SK-N-SH (cell line): ENCODE data around the gene MOK. TPM values are rescaled to one million over a fixed set of nuclear protein-coding genes. Genes with fewer than 3 reads are reported as not detected.

Experiments used
- CTCF ChIA-PET: fragments of 300-600, 350-600 bp; formaldehyde crosslinking; extraction: SDS; loops from one replicate; lab custom pipeline; 2021; lab: Yijun Ruan, JAX
- POLR2A ChIA-PET: fragments of 350-600 bp; sonication (Branson Sonifier 250); formaldehyde crosslinking; extraction: SDS; loops from one replicate; lab custom pipeline; 2020; ENCODE audit warnings: antibody characterized with exemption, inconsistent platforms; lab: Yijun Ruan, JAX
- DNase-seq: peaks from one replicate; pipeline ENCODE4 v3.0.0; 2012
- H2AFZ ChIP-seq: fragments of 200-600 bp; sonication (generic); 2 replicates; pipeline ENCODE4 v1.8.1; 2016; ENCODE audit warnings: antibody characterized with exemption, mild to moderate bottlenecking, low read depth
- H3F3A ChIP-seq: fragments of 200-600 bp; sonication (generic); replicated peaks from 2 replicates; pipeline ENCODE3; 2016; ENCODE audit warnings: antibody characterized with exemption, mild to moderate bottlenecking; ENCODE audit not compliant: insufficient read depth
- H3K27ac ChIP-seq, 2 experiments: fragments of 200-500 bp in 1 of 2; fragments of 200-600 bp in 1 of 2; sonication (Bioruptor generic) in 1 of 2; sonication (generic), shearing (Covaris generic) in 1 of 2; 2 replicates each; pipeline versions ENCODE4 v1.5.1 to v1.6.1; 2014 to 2016; ENCODE audit warnings: low read depth in 2 of 2, inconsistent platforms in 1 of 2, low read length in 1 of 2, mild to moderate bottlenecking in 1 of 2, mixed read lengths in 1 of 2
- H3K27me3 ChIP-seq: fragments of 200-600 bp; sonication (generic), shearing (Covaris generic); 2 replicates; pipeline ENCODE4 v1.6.1; 2016; ENCODE audit warnings: mixed run types; ENCODE audit not compliant: insufficient read depth
- H3K36me3 ChIP-seq, 2 experiments: fragments of 200-500 bp in 1 of 2; fragments of 200-600 bp in 1 of 2; sonication (Bioruptor generic) in 1 of 2; sonication (generic) in 1 of 2; replicated peaks in 1 of 2; 2 replicates each; pipeline versions ENCODE3 to v1.5.1; 2014 to 2016; ENCODE audit warnings: low read length in 1 of 2, mild to moderate bottlenecking in 1 of 2; ENCODE audit not compliant: insufficient read depth in 2 of 2, control insufficient read depth in 1 of 2
- H3K4me1 ChIP-seq, 2 experiments: fragments of 200-500 bp in 1 of 2; fragments of 200-600 bp in 1 of 2; sonication (Bioruptor generic) in 1 of 2; sonication (generic), shearing (Covaris generic) in 1 of 2; 2 replicates each; pipeline versions ENCODE4 v1.5.1 to v1.6.1; 2014 to 2016; ENCODE audit warnings: low read depth in 1 of 2, low read length in 1 of 2, mixed run types in 1 of 2; ENCODE audit not compliant: insufficient read depth in 2 of 2, control insufficient read depth in 1 of 2
- H3K4me2 ChIP-seq: fragments of 200-600 bp; sonication (generic), shearing (Covaris generic); 2 replicates; pipeline ENCODE4 v1.6.1; 2017; ENCODE audit warnings: mixed run types
- H3K4me3 ChIP-seq, 2 experiments: fragments of 200-500 bp in 1 of 2; fragments of 200-600 bp in 1 of 2; sonication (Bioruptor generic) in 1 of 2; sonication (generic), shearing (Covaris generic) in 1 of 2; 2 replicates each; pipeline versions ENCODE4 v1.5.1 to v1.8.1; 2014 to 2016; ENCODE audit warnings: low read depth in 2 of 2, inconsistent platforms in 1 of 2, low read length in 1 of 2, mild to moderate bottlenecking in 1 of 2, mixed read lengths in 1 of 2, moderate library complexity in 1 of 2
- H3K79me2 ChIP-seq: fragments of 200-600 bp; sonication (generic); 2 replicates; pipeline ENCODE4 v1.8.1; 2017; ENCODE audit warnings: mild to moderate bottlenecking; ENCODE audit not compliant: insufficient read depth
- H3K9ac ChIP-seq: fragments of 200-600 bp; sonication (generic); 2 replicates; pipeline ENCODE4 v1.6.1; 2017; ENCODE audit warnings: mixed run types
- H3K9me2 ChIP-seq: fragments of 200-600 bp; sonication (generic); 2 replicates; pipeline ENCODE4 v1.6.1; 2017; ENCODE audit warnings: mixed run types
- H3K9me3 ChIP-seq: fragments of 200-600 bp; sonication (generic); 2 replicates; pipeline ENCODE4 v1.6.1; 2017; ENCODE audit warnings: mixed run types, mild to moderate bottlenecking, moderate library complexity
- H4K20me1 ChIP-seq: fragments of 200-600 bp; sonication (generic); 2 replicates; pipeline ENCODE4 v1.6.1; 2017; ENCODE audit warnings: mild to moderate bottlenecking, mixed run types; ENCODE audit not compliant: insufficient read depth
- CHD2 ChIP-seq: fragments of 150-350 bp; IDR thresholded peaks from 2 replicates; pipeline ENCODE4 v1.6.1; 2018; ENCODE audit warnings: low read length; ENCODE audit not compliant: partially characterized antibody
- EP300 ChIP-seq, 2 experiments: IDR thresholded peaks; 2 replicates each; pipeline versions ENCODE4 v1.4.0 to v1.6.1; 2012; ENCODE audit warnings: borderline replicate concordance in 1 of 2, low read depth in 1 of 2, low read length in 1 of 2
- FOXM1 ChIP-seq: IDR thresholded peaks from 2 replicates; pipeline ENCODE4 v1.4.0; 2012; ENCODE audit warnings: low read depth, mild to moderate bottlenecking
- GABPA ChIP-seq: IDR thresholded peaks from 2 replicates; pipeline ENCODE4 v1.4.0; 2012; ENCODE audit warnings: low read depth, mild to moderate bottlenecking
- IRF3 ChIP-seq: fragments of 150-350 bp; IDR thresholded peaks from 2 replicates; pipeline ENCODE4 v1.6.1; 2016; ENCODE audit warnings: mild to moderate bottlenecking, low read depth, low read length
- JUND ChIP-seq: IDR thresholded peaks from 2 replicates; pipeline ENCODE4 v1.4.0; 2012
- POLR2AphosphoS5 ChIP-seq: IDR thresholded peaks from 2 replicates; pipeline ENCODE4 v1.6.1; 2012; ENCODE audit warnings: low read depth, low read length
- RCOR1 ChIP-seq: fragments of 150-350 bp; IDR thresholded peaks from 2 replicates; pipeline ENCODE4 v1.6.1; 2017; ENCODE audit warnings: antibody characterized with exemption, low read length
- RFX5 ChIP-seq: IDR thresholded peaks from 2 replicates; pipeline ENCODE4 v1.6.1; 2012; ENCODE audit warnings: mild to moderate bottlenecking, improper control_type of control experiment, low read length
- RXRA ChIP-seq: IDR thresholded peaks from 2 replicates; pipeline ENCODE4 v1.4.0; 2012; ENCODE audit warnings: low read depth, mild to moderate bottlenecking, borderline replicate concordance
- SIN3A ChIP-seq: IDR thresholded peaks from 2 replicates; pipeline ENCODE4 v1.6.1; 2012; ENCODE audit warnings: low read depth, mild to moderate bottlenecking, low read length, moderate library complexity, borderline replicate concordance
- SMC3 ChIP-seq: IDR thresholded peaks from 2 replicates; pipeline ENCODE4 v1.6.1; 2012; ENCODE audit warnings: low read depth, low read length, improper control_type of control experiment
- TAF1 ChIP-seq: IDR thresholded peaks from 2 replicates; pipeline ENCODE4 v1.6.1; 2012; ENCODE audit warnings: low read depth, mild to moderate bottlenecking, low read length, moderate library complexity, borderline replicate concordance
- TCF12 ChIP-seq: IDR thresholded peaks from 2 replicates; pipeline ENCODE4 v1.4.0; 2012
- USF1 ChIP-seq: IDR thresholded peaks from 2 replicates; pipeline ENCODE4 v1.4.0; 2012; ENCODE audit warnings: low read depth, borderline replicate concordance
- WGBS: methylation state at CpG from one replicate; pipeline ENCODE4 v1.1.6; 2017; ENCODE audit warnings: low lambda C conversion rate; 5-methylcytosine and 5-hydroxymethylcytosine counted together
- polyA plus RNA-seq, 3 experiments: library from polyadenylated mRNA; depleted of rRNA; stranded (reverse); fragments of >200 nt; gene quantifications; 2 replicates each; pipeline ENCODE4 v1.2.3, GENCODE V29; 2012
- TF ChIP-seq, protein P1 (sequence below): IDR thresholded peaks from 2 replicates; pipeline ENCODE4 v1.4.0; 2012; ENCODE audit warnings: low read depth

MOK gene
- polyA plus RNA-seq, 1 of the 3 experiments (the other 2 are of a cell fraction): 13.3 TPM

DNA sequence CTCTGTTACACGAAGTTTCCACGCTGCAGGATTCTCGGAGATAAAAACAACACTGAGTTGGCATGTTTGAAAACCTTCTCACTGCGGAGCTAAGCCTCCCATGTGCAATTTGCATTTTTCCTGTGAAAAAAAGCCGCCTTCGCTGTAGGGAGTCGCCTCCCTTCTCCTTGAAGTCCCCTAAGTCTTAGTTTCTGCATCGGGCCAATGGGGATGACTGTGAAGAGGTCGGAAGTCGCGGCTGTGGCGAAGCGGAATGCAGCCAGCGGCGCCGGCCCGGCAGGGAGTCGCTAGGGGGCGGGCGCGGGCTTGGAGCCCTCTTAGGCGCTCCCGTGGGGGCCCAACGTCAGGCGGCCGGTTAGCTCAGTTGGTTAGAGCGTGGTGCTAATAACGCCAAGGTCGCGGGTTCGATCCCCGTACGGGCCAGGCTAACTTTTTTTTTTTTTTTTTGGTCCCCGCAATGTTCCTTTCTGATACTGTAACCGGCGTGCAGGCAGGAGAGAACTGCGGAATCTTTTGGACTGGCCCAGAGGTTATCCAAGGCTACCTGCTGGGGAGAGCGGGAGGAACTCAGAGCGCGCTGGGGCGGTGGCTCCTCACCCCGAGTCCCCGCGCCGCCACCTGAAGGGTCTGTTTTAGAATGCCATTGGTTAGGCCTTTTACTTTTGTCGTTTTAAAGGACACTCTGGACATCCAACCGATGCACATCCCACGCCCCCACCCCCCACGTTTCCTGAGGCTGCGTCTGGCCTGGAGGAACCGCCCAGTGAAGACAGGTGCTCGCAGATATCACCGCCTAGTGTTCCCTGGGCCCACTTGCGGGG lies 12.0 kb upstream of the MOK start (continued):
- no peak; the same call in 1 of the 2 replicates for TF ChIP-seq JUND
- no peak for TF ChIP-seq RXRA
- TF ChIP-seq RCOR1: peak; percentile 65; the same call in 1 of the 2 replicates
- no peak for TF ChIP-seq SIN3A
- TF ChIP-seq RFX5: peak; percentile 16; the same call in 1 of the 2 replicates
- TF ChIP-seq POLR2AphosphoS5: no peak; the same call in 1 of the 2 replicates
- TF ChIP-seq IRF3: no peak
- TF ChIP-seq TAF1: no peak
- no peak for TF ChIP-seq TCF12
- TF ChIP-seq SMC3: no peak
- TF ChIP-seq, protein P1, sequence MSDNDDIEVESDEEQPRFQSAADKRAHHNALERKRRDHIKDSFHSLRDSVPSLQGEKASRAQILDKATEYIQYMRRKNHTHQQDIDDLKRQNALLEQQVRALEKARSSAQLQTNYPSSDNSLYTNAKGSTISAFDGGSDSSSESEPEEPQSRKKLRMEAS: peak; percentile 67
- TF ChIP-seq FOXM1: no peak
- no peak for TF ChIP-seq GABPA

DNA sequence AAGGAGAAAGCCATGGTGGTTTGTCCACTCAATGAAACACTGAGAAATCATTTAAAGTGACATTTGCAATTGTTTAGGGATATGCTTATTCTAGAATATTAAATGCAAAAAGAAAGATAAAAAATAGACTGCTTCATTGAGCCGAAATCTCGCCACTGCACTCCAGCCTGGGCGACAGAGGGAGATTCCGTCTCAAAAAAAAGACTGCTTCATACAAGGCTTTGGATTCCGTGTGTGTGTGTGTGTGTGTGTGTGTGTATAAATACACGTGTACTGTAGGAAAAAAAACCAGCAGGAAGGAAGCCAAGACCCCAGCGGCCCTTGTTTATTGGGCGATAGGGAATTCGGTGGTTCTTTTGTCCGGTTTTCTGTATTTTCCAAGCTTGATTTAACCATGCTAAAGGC lies 11.4 kb upstream of the MOK start:
- peak overlapping the region; percentile 83 for H3K4me2 ChIP-seq
- H3K4me3 ChIP-seq: peak overlapping the region; percentile 59 to 62
- no peaks in the 10 kb centered on the region for H3K9me3 ChIP-seq
- H2AFZ ChIP-seq: peak overlapping the region; percentile 99
- no peaks in the 10 kb centered on the region for H4K20me1 ChIP-seq
- 9% methylated on average over 10 of the region's 10 CpGs for WGBS
- no peaks in the 10 kb centered on the region for H3K9me2 ChIP-seq
- no peaks in the 10 kb centered on the region for H3K27me3 ChIP-seq
- TF ChIP-seq JUND (no peak), EP300 (IDR thresholded peaks at IDR 0.05; ENCODE audit: borderline replicate concordance in 1 of 2, low read depth in 1 of 2, low read length in 1 of 2) (no peak), USF1 (no peak), CHD2 (no peak), SMC3 (no peak)
- peak overlapping the region; percentile 70 to 86 for H3K27ac ChIP-seq
- peaks cover 5 to 26% of the 10 kb centered on the region in 2 experiments; a peak in 3 of 4 replicates for H3K4me1 ChIP-seq
- H3F3A ChIP-seq: peaks cover 15% of the 10 kb centered on the region
- H3K36me3 ChIP-seq: no peaks in the 10 kb centered on the region
- peak overlapping the region; percentile 53; the same call in 1 of the 2 replicates for H3K9ac ChIP-seq
- H3K79me2 ChIP-seq: peaks cover 12% of the 10 kb centered on the region; the same call in 1 of the 2 replicates
- CTCF ChIA-PET: interaction anchor here (0.6 to 7.4 kb wide), 23 partner anchors 8 to 609 kb away, joined by 3 to 65 read pairs (median 3); partner anchors contain the start of gene MOK
- POLR2A ChIA-PET: interaction anchor here (0.6 to 1.0 kb wide), 2 partner anchors 160 to 599 kb away, joined by 3 to 6 read pairs; no protein-coding TSS in a partner anchor
- DNase-seq: no peak
